HCT116 (cell line): Measurements from ENCODE around the gene AEBP1. TPM values are rescaled to one million over a fixed set of nuclear protein-coding genes. Genes with fewer than 3 reads are reported as not detected.

Experiments
- ATAC-seq: fragments of 200-7000 bp; cut with Tn5 transposase; 2 replicates; pipeline ENCODE4 v1.9.1; 2020; ENCODE audit warnings: mild to moderate bottlenecking, moderate library complexity
- BruUV-seq: library from RNA; stranded (reverse); fragments of 400-500 nt; replicated peaks from 2 replicates; lab custom pipeline; 2021; lab: Mats Ljungman, UMichigan
- CTCF ChIA-PET: fragments of 300-600 bp; sonication (Branson Sonifier 250); formaldehyde crosslinking; loops from one replicate; lab custom pipeline; 2021; ENCODE audit warnings: antibody characterized with exemption; lab: Charles Lee
- POLR2A ChIA-PET: fragments of 300-600, 350-600 bp; sonication (Branson Sonifier 250); formaldehyde crosslinking; loops from one replicate; lab custom pipeline; 2021; ENCODE audit warnings: antibody characterized with exemption; lab: Charles Lee
- RAD21 ChIA-PET, 2 experiments: fragments of 300-600 bp; sonication (Branson Sonifier 250); formaldehyde crosslinking; loops; one replicate each; lab custom pipeline; 2023; ENCODE audit warnings: low total read pairs in 2 of 2; ENCODE audit not compliant: uncharacterized antibody in 2 of 2, unreplicated experiment in 2 of 2, low non-redundant PET in 1 of 2; lab: Charles Lee
- DNase-seq: peaks from one replicate; pipeline ENCODE4 v3.0.0-alpha.2; 2010; ENCODE audit warnings: low read depth, low spot score
- H2AFZ ChIP-seq: fragments of 200-600 bp; shearing (Covaris generic), sonication (generic); 2 replicates; pipeline ENCODE4 v1.6.1; 2017; ENCODE audit warnings: low read depth, mixed run types, mixed read lengths, antibody characterized with exemption, low read length; ENCODE audit not compliant: poor library complexity, severe bottlenecking
- H3K27ac ChIP-seq: 2 replicates; pipeline ENCODE4 v1.5.1; 2012; ENCODE audit warnings: low read depth, low read length
- H3K27me3 ChIP-seq: fragments of 200-600 bp; sonication (generic); 2 replicates; pipeline ENCODE4 v1.6.1; 2016; ENCODE audit warnings: mixed run types, low read length, mixed read lengths; ENCODE audit not compliant: insufficient read depth
- H3K36me3 ChIP-seq, 2 experiments: fragments of 200-500 bp in 1 of 2; fragments of 200-600 bp in 1 of 2; sonication (Bioruptor generic) in 1 of 2; sonication (generic) in 1 of 2; 2 replicates each; pipeline versions ENCODE4 v1.5.1 to v1.6.1; 2014 to 2016; ENCODE audit warnings: low read length in 2 of 2, inconsistent platforms in 1 of 2, mixed read lengths in 1 of 2, mixed run types in 1 of 2; ENCODE audit not compliant: insufficient read depth in 2 of 2, control insufficient read depth in 1 of 2
- H3K4me1 ChIP-seq, 2 experiments: fragments of 200-600 bp in 1 of 2; sonication (generic) in 1 of 2; 2 replicates each; pipeline versions ENCODE4 v1.5.1 to v1.6.1; 2012 to 2017; ENCODE audit warnings: low read length in 2 of 2, inconsistent platforms in 1 of 2, mild to moderate bottlenecking in 1 of 2, mixed read lengths in 1 of 2, mixed run types in 1 of 2, moderate library complexity in 1 of 2; ENCODE audit not compliant: insufficient read depth in 2 of 2, control insufficient read depth in 1 of 2
- H3K4me2 ChIP-seq: fragments of 200-600 bp; sonication (generic); 2 replicates; pipeline ENCODE4 v1.6.1; 2017; ENCODE audit warnings: mixed run types, low read length, mixed read lengths
- H3K4me3 ChIP-seq, 2 experiments: fragments of 200-600 bp in 1 of 2; sonication (generic) in 1 of 2; replicated peaks in 1 of 2; 2 replicates each; pipeline ENCODE4 v1.5.1; 2011 to 2016; ENCODE audit warnings: low read length in 2 of 2, control low read depth in 1 of 2, low read depth in 1 of 2, mild to moderate bottlenecking in 1 of 2, mixed read lengths in 1 of 2, mixed run types in 1 of 2
- H3K79me2 ChIP-seq: fragments of 200-600 bp; sonication (generic); 2 replicates; pipeline ENCODE4 v1.6.1; 2017; ENCODE audit warnings: mild to moderate bottlenecking, mixed run types, low read length, moderate library complexity, mixed read lengths; ENCODE audit not compliant: insufficient read depth
- H3K9ac ChIP-seq: fragments of 200-600 bp; sonication (generic); 2 replicates; pipeline ENCODE4 v1.6.1; 2016; ENCODE audit warnings: low read length, mixed read lengths
- H3K9me2 ChIP-seq: fragments of 200-600 bp; sonication (generic), shearing (Covaris generic); 2 replicates; pipeline ENCODE4 v1.6.1; 2017; ENCODE audit warnings: mixed run types, mild to moderate bottlenecking, moderate library complexity; ENCODE audit not compliant: insufficient read depth
- H3K9me3 ChIP-seq, 2 experiments: fragments of 200-500 bp in 1 of 2; fragments of 200-600 bp in 1 of 2; sonication (Bioruptor generic) in 1 of 2; sonication (generic) in 1 of 2; 2 replicates each; pipeline ENCODE4 v1.6.1; 2014 to 2017; ENCODE audit warnings: low read length in 2 of 2, mixed read lengths in 2 of 2, inconsistent platforms in 1 of 2, low read depth in 1 of 2, mild to moderate bottlenecking in 1 of 2, mixed run types in 1 of 2, moderate library complexity in 1 of 2; ENCODE audit not compliant: control insufficient read depth in 1 of 2, insufficient read depth in 1 of 2
- H4K20me1 ChIP-seq: fragments of 200-600 bp; sonication (generic), shearing (Covaris generic); 2 replicates; pipeline ENCODE4 v1.6.1; 2017; ENCODE audit warnings: mixed run types, mild to moderate bottlenecking, moderate library complexity; ENCODE audit not compliant: insufficient read depth
- CEBPB ChIP-seq: IDR thresholded peaks from 2 replicates; pipeline ENCODE4 v1.6.1; 2012; ENCODE audit warnings: low read depth
- RAD21 ChIP-seq: IDR thresholded peaks from 2 replicates; pipeline ENCODE4 v1.6.1; 2012; ENCODE audit warnings: low read depth, mild to moderate bottlenecking
- intact Hi-C: fragments of 100-400 bp; cut with micrococcal nuclease; formaldehyde crosslinking; loops from 2 replicates; pipeline ENCODE4 v1.10.0; 2022
- total RNA-seq: library from RNA; stranded (reverse); gene quantifications from one replicate; pipeline ENCODE4 v1.2.1, GENCODE V29; 2021; ENCODE audit not compliant: unreplicated experiment

AEBP1 gene
- total RNA-seq, 1 experiment from 2014 or later: 0.49 TPM

- H3K4me2 ChIP-seq: no peak overlapping the region
- H3K27me3 ChIP-seq: no peaks in the 10 kb centered on the region
- H3K4me3 ChIP-seq: no peak overlapping the region
- ChIA-PET CTCF (no interaction called here), POLR2A (no interaction called here), RAD21 (no interaction called here)
- ATAC-seq (no peak), DNase-seq (no peak)
- H3K36me3 ChIP-seq: no peaks in the 10 kb centered on the region
- no peak overlapping the region for H2AFZ ChIP-seq
- H3K9ac ChIP-seq: no peak overlapping the region
- no peaks in the 10 kb centered on the region for H4K20me1 ChIP-seq
- no TSS peak for BruUV-seq
- intact Hi-C loops: no loop called here
- peaks cover 0 to 9% of the 10 kb centered on the region in 2 experiments; a peak in 2 of 4 replicates for H3K4me1 ChIP-seq
- no peak overlapping the region for H3K27ac ChIP-seq
- H3K79me2 ChIP-seq: no peaks in the 10 kb centered on the region
- H3K9me3 ChIP-seq: no peaks in the 10 kb centered on the region
- no peak for TF ChIP-seq CEBPB
- H3K9me2 ChIP-seq: no peaks in the 10 kb centered on the region
These were observed 50.6 kb downstream of the AEBP1 start for GRCh38 chr7:44154703-44155102.

GRCh38 chr7:44155191-44156185 is 51.3 kb downstream of the AEBP1 start:
- Histone ChIP-seq H3K9ac (no peak overlapping the region), H3K27me3 (no peaks in the 10 kb centered on the region), H3K79me2 (no peaks in the 10 kb centered on the region), H3K36me3 (no peaks in the 10 kb centered on the region), H3K9me2 (no peaks in the 10 kb centered on the region), H3K4me2 (no peak overlapping the region), H4K20me1 (no peaks in the 10 kb centered on the region), H3K4me3 (no peak overlapping the region), H3K9me3 (no peaks in the 10 kb centered on the region), H3K4me1 (peaks cover 0 to 4% of the 10 kb centered on the region in 2 experiments; a peak in 2 of 4 replicates), H2AFZ (no peak overlapping the region), H3K27ac (no peak overlapping the region)
- TF ChIP-seq RAD21: no peak
- BruUV-seq: no TSS peak
- DNase-seq: no peak
- CTCF ChIA-PET: no interaction called here
- intact Hi-C loops: no loop called here
- RAD21 ChIA-PET: no interaction called here
- no peak for ATAC-seq
- POLR2A ChIA-PET: no interaction called here
